ENCODE data around the gene ZBTB47.

Gene ZBTB47

GRCh38 chr3:42680271-42680670, 26.8 kb downstream of the ZBTB47 start:
- Histone ChIP-seq H4K20me1 (ENCODE audit: insufficient read depth) (no peaks in the 10 kb centered on the region), H3K4me1 (ENCODE audit: low read depth, poor library complexity, severe bottlenecking) (peaks cover 18% of the 10 kb centered on the region), H3K4me2 (no peak overlapping the region), H3K27ac (no peak overlapping the region), H3K9ac (no peak overlapping the region), H3K27me3 (ENCODE audit: insufficient read depth, low read depth) (no peaks in the 10 kb centered on the region), H3K79me2 (ENCODE audit: insufficient read depth, low read depth) (no peaks in the 10 kb centered on the region), H3K36me3 (ENCODE audit: insufficient read depth) (no peaks in the 10 kb centered on the region), H2AFZ (ENCODE audit: low read depth) (no peak overlapping the region), H3K4me3 (IDR thresholded peaks at IDR 0.05; ENCODE audit: insufficient read depth, low read depth, low read length) (no peak overlapping the region)
- TF ChIP-seq CTCF (conservative IDR thresholded peaks at IDR 0.05; ENCODE audit: low read depth, low read length): no peak

DNA sequence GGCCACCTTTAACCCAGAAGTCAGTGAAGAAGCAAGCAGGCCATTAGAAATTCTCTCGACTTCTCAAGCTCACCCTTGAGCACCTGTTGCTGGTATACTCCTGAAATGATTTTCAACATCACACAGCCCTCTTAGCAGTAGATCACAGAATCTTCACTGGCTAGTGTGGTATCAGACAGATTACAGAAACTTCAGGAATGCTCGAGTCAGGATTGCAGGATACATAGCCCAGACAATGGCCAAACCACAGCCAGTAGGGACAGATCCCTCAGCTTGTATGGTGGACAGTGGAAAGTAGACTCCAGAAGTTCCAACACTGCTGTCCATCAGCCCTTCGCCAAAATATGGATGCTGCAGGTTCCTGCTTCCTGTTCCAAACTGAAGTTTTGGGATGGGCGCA, 27.3 kb downstream of the ZBTB47 start:
- Histone ChIP-seq H2AFZ (ENCODE audit: low read depth) (no peak overlapping the region), H3K27ac (no peak overlapping the region), H3K36me3 (ENCODE audit: insufficient read depth) (no peaks in the 10 kb centered on the region), H3K79me2 (ENCODE audit: insufficient read depth, low read depth) (no peaks in the 10 kb centered on the region), H3K27me3 (ENCODE audit: insufficient read depth, low read depth) (no peaks in the 10 kb centered on the region), H3K4me3 (IDR thresholded peaks at IDR 0.05; ENCODE audit: insufficient read depth, low read depth, low read length) (no peak overlapping the region), H4K20me1 (ENCODE audit: insufficient read depth) (no peaks in the 10 kb centered on the region), H3K4me1 (ENCODE audit: low read depth, poor library complexity, severe bottlenecking) (peaks cover 18% of the 10 kb centered on the region), H3K9ac (no peak overlapping the region), H3K4me2 (no peak overlapping the region)
- TF ChIP-seq CTCF (conservative IDR thresholded peaks at IDR 0.05; ENCODE audit: low read depth, low read length): no peak

- H2AFZ ChIP-seq (ENCODE audit: low read depth): no peak overlapping the region
- H3K36me3 ChIP-seq (ENCODE audit: insufficient read depth): no peaks in the 10 kb centered on the region
- no peaks in the 10 kb centered on the region for H3K27me3 ChIP-seq (ENCODE audit: insufficient read depth, low read depth)
- TF ChIP-seq CTCF (conservative IDR thresholded peaks at IDR 0.05; ENCODE audit: low read depth, low read length): no peak
- H3K27ac ChIP-seq: no peak overlapping the region
- no peak overlapping the region for H3K4me3 ChIP-seq (IDR thresholded peaks at IDR 0.05; ENCODE audit: insufficient read depth, low read depth, low read length)
- H3K9ac ChIP-seq: no peak overlapping the region
- peaks cover 18% of the 10 kb centered on the region for H3K4me1 ChIP-seq (ENCODE audit: low read depth, poor library complexity, severe bottlenecking)
- H3K79me2 ChIP-seq (ENCODE audit: insufficient read depth, low read depth): no peaks in the 10 kb centered on the region
- H4K20me1 ChIP-seq (ENCODE audit: insufficient read depth): no peaks in the 10 kb centered on the region
- H3K4me2 ChIP-seq: no peak overlapping the region
Observed at GRCh38 chr3:42681361-42682038, 28.0 kb downstream of the ZBTB47 start.

DNA sequence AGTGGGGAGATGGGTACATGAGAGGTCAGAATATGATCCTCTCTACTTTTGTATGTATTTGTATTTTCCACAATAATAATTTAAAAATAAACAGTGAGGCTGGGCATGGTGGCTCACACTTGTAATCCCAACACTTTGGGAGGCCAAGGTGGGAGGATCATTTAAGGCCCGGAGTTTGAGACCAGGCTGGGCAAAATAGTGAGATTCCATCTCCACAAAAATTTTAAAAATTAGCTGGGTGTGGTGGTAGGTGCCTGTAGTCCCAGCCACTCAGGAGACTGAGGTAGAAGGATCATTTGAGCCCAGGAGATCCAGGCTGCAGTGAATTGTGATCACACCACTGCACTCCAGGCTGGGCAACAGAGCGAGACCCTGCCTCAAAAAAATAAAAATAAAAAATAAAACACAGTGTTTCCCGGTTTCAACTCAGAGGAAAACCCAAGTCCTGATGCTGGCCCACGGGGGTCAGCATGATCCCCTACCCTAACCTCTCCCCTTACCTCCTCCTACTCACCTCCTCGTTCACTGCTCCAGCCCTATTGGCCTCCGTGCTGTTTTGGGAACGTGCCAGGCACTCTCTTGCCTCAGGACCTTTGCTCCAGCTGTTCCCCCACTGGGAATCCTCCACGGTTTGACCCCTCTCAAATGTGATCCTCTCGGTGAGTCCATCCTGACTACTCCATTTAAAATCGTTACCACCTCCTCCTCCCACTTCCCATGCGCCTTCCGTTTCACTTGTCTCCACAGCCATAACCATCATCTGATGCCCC, 29.0 kb downstream of the ZBTB47 start:
- H3K9ac ChIP-seq: no peak overlapping the region
- H3K27me3 ChIP-seq (ENCODE audit: insufficient read depth, low read depth): no peaks in the 10 kb centered on the region
- no peak overlapping the region for H3K4me2 ChIP-seq
- H3K4me3 ChIP-seq (IDR thresholded peaks at IDR 0.05; ENCODE audit: insufficient read depth, low read depth, low read length): no peak overlapping the region
- H3K4me1 ChIP-seq (ENCODE audit: low read depth, poor library complexity, severe bottlenecking): peaks cover 17% of the 10 kb centered on the region
- no peaks in the 10 kb centered on the region for H3K79me2 ChIP-seq (ENCODE audit: insufficient read depth, low read depth)
- H4K20me1 ChIP-seq (ENCODE audit: insufficient read depth): no peaks in the 10 kb centered on the region
- H3K27ac ChIP-seq: no peak overlapping the region
- H3K36me3 ChIP-seq (ENCODE audit: insufficient read depth): no peaks in the 10 kb centered on the region
- H2AFZ ChIP-seq (ENCODE audit: low read depth): no peak overlapping the region
- no peak for TF ChIP-seq CTCF (conservative IDR thresholded peaks at IDR 0.05; ENCODE audit: low read depth, low read length)
